Spleen (tissue), 11 donors: ENCODE measurements around the gene CLEC17A. TPM values are rescaled to one million over a fixed set of nuclear protein-coding genes. Genes with fewer than 3 reads are reported as not detected.
A peak's percentile ranks its signal among the peaks of the same experiment; 100 is the strongest.
"Not testable (repeated sequence)": the region's sequence is repeated elsewhere in the genome, so short reads cannot be mapped to it uniquely, and the experiment has no call there.

ENCODE experiments used
- DNase-seq: peaks from one replicate; pipeline ENCODE4 v3.0.0-alpha.2; 2020
- H3K27ac ChIP-seq, 8 donors: fragments of 200-600 bp; sonication (generic) in 7 of 8; 1 replicate in 4 of 8; 2 replicates in 4 of 8; pipeline versions ENCODE4 v1.5.0 to v1.8.0; 2016 to 2021; ENCODE audit warnings: inconsistent platforms in 4 of 8, mild to moderate bottlenecking in 4 of 8, moderate library complexity in 1 of 8
- H3K27me3 ChIP-seq, 7 donors: fragments of 200-600 bp; sonication (generic) in 6 of 7; replicated peaks in 1 of 7; 1 replicate in 4 of 7; 2 replicates in 3 of 7; pipeline versions ENCODE4 v1.5.0 to v1.8.0; 2016 to 2021; ENCODE audit warnings: inconsistent platforms in 3 of 7, mild to moderate bottlenecking in 1 of 7
- H3K36me3 ChIP-seq, 6 donors: fragments of 200-600 bp; sonication (generic) in 5 of 6; 1 replicate in 4 of 6; 2 replicates in 2 of 6; pipeline versions ENCODE4 v1.5.0 to v1.8.0; 2016 to 2021; ENCODE audit warnings: inconsistent platforms in 2 of 6
- H3K4me1 ChIP-seq, 6 donors: fragments of 200-600 bp; sonication (generic) in 5 of 6; 1 replicate in 3 of 6; 2 replicates in 3 of 6; pipeline versions ENCODE4 v1.5.0 to v1.8.0; 2016 to 2021; ENCODE audit warnings: inconsistent platforms in 3 of 6
- H3K4me3 ChIP-seq, 8 donors: fragments of 200-600 bp; sonication (generic) in 7 of 8; 1 replicate in 4 of 8; 2 replicates in 4 of 8; pipeline versions ENCODE4 v1.5.0 to v1.8.0; 2016 to 2021; ENCODE audit warnings: inconsistent platforms in 4 of 8, mild to moderate bottlenecking in 4 of 8, moderate library complexity in 2 of 8
- H3K9me3 ChIP-seq, 8 donors: fragments of 200-600 bp; sonication (generic) in 7 of 8; 1 replicate in 4 of 8; 2 replicates in 4 of 8; pipeline versions ENCODE4 v1.5.0 to v1.8.0; 2016 to 2021; ENCODE audit warnings: inconsistent platforms in 4 of 8
- POLR2A ChIP-seq, 3 donors: fragments of 450-650 bp; IDR thresholded peaks; one replicate each; pipeline ENCODE4 v1.5.1; 2017; ENCODE audit warnings: antibody characterized with exemption in 3 of 3, mild to moderate bottlenecking in 1 of 3
- POLR2AphosphoS5 ChIP-seq, 3 donors: sonication (generic); formaldehyde crosslinking; IDR thresholded peaks; one replicate each; pipeline ENCODE4 v1.5.1; 2017; ENCODE audit warnings: antibody characterized with exemption in 3 of 3
- WGBS, 5 donors: extraction: QIAGEN DNeasy Blood & Tissue Kit in 3 of 5; methylation state at CpG; one replicate each; pipeline versions ENCODE4 v1.1.5 to v1.1.7; 2013 to 2018; 5-methylcytosine and 5-hydroxymethylcytosine counted together
- intact Hi-C: fragments of 100-400 bp; cut with DNase I; formaldehyde crosslinking; loops from one replicate; pipeline ENCODE4 v1.15.0; 2023; ENCODE audit warnings: low total_unique reads
- polyA plus RNA-seq, 3 donors: library from polyadenylated mRNA; stranded (reverse); fragments of 200-250 nt; gene quantifications; one replicate each; pipeline ENCODE4 v1.2.1, GENCODE V29; 2013
- total RNA-seq, 7 donors: library from RNA; depleted of rRNA in 3 of 7; stranded (reverse); fragments of >200 nt in 3 of 7; fragmentation: NEBNext Ultra II Directional in 4 of 7; extraction: Animal tissue kit (Norgen Biotek cat#: 25700) in 4 of 7; gene quantifications; one replicate each; pipeline versions ENCODE4 v1.1.0 to v1.2.1, GENCODE V29; 2016 to 2021
- TF ChIP-seq, protein P1 (sequence below), 11 experiments: fragments of 200-600 bp in 7 of 11; fragments of 450-650 bp in 4 of 11; sonication (generic) in 4 of 11; IDR thresholded peaks in 8 of 11; conservative IDR thresholded peaks in 3 of 11; 1 replicate in 7 of 11; 2 replicates in 4 of 11; pipeline versions ENCODE4 v1.4.0 to v1.8.0; 2016 to 2021; ENCODE audit warnings: antibody characterized with exemption in 11 of 11, inconsistent platforms in 4 of 11, mild to moderate bottlenecking in 1 of 11
- donor health status: healthy with polysubstance abuse.
- donor health status: DM: no; HTN: no; CAD: no; lungs with moderate emphysema.
- donor health status: DM: no; HTN: no; CAD: no.
- donor health status: Bipolar disorder and iron deficiency.
- donor health status: healthy.
- donor health status: DM: no; HTN: no; CAD: no.
- donor health status: DM: yes; HTN: yes; CAD: no.

The CLEC17A gene
- total and polyA plus RNA-seq, 10 donors: 17.9 to 47.6 (median 23.4) TPM

DNA sequence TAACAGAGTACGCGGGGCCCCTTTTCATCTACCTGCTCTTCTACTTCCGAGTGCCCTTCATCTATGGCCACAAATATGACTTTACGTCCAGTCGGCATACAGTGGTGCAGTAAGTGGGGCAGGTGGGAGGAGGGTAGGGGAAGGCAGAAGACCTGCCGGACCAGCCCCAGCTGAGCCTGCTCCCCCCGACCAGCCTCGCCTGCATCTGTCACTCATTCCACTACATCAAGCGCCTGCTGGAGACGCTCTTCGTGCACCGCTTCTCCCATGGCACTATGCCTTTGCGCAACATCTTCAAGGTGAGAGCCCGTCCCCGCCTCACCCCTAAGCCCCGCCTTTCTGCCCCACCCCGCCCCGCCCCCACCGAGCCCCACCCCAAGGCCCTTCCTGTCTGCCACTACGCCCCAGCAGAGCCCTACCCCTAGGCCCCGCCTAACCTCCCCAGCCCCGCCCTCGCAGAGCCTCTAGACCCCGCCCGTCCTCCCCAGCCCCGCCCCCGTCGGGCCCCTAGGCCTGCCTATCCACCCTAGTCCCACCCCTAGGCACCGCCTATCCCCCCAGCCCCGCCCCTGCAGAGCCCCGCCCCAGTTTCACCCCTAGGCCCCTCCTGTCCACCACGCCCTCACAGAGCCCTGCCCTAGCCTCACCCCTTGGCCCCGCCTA, 18.8 kb upstream of the CLEC17A start:
- Histone ChIP-seq H3K4me1 (peaks cover 7 to 71% (median 42%) of the 10 kb centered on the region in 6 donors), H3K36me3 (peaks cover 0 to 75% (median 32%) of the 10 kb centered on the region in 6 donors), H3K27ac (peak overlapping the region in 1 of 8 donors; percentile 33), H3K9me3 (no peaks in the 10 kb centered on the region), H3K27me3 (no peaks in the 10 kb centered on the region), H3K4me3 (no peak overlapping the region)
- intact Hi-C loops: no loop called here
- 75 to 87% (median 81%) methylated on average over 18 to 33 of the region's 33 CpGs for WGBS, 5 donors
- TF ChIP-seq POLR2AphosphoS5 (IDR thresholded peaks at IDR 0.05): no peak
- TF ChIP-seq POLR2A (IDR thresholded peaks at IDR 0.05): no peak
- TF ChIP-seq, protein P1, sequence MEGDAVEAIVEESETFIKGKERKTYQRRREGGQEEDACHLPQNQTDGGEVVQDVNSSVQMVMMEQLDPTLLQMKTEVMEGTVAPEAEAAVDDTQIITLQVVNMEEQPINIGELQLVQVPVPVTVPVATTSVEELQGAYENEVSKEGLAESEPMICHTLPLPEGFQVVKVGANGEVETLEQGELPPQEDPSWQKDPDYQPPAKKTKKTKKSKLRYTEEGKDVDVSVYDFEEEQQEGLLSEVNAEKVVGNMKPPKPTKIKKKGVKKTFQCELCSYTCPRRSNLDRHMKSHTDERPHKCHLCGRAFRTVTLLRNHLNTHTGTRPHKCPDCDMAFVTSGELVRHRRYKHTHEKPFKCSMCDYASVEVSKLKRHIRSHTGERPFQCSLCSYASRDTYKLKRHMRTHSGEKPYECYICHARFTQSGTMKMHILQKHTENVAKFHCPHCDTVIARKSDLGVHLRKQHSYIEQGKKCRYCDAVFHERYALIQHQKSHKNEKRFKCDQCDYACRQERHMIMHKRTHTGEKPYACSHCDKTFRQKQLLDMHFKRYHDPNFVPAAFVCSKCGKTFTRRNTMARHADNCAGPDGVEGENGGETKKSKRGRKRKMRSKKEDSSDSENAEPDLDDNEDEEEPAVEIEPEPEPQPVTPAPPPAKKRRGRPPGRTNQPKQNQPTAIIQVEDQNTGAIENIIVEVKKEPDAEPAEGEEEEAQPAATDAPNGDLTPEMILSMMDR (IDR thresholded peaks at IDR 0.05 in 8 of 11, conservative IDR thresholded peaks at IDR 0.05 in 3 of 11): no peak
- DNase-seq: no peak

DNA sequence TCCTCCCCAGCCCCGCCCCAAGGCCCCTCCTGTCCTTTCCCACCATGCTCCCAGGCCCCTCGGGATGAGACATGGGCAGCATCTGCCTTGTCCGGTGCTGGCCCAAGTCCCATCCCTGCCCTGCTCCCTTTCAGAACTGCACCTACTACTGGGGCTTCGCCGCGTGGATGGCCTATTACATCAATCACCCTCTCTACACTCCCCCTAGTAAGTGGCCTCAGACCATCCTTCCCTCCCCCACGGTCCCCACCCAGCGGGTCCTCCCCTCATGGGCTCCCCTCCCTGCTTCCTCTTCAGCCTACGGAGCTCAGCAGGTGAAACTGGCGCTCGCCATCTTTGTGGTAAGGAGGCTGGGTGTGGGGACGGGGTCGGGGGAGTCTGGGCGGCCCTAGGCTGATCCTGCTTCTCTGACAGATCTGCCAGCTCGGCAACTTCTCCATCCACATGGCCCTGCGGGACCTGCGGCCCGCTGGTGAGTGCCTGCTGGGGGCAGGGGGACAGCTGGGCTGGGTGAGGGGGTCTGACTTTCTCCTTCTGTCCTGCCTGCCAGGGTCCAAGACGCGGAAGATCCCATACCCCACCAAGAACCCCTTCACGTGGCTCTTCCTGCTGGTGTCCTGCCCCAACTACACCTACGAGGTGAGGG, 18.1 kb upstream of the CLEC17A start:
- H3K27me3 ChIP-seq, DNase-seq, H3K4me3 ChIP-seq, H3K9me3 ChIP-seq, intact Hi-C loops: not testable (repeated sequence)
- TF ChIP-seq POLR2AphosphoS5 (IDR thresholded peaks at IDR 0.05): peak in 1 of 3 donors; percentile 4
- 72 to 77% (median 76%) methylated on average over 21 to 22 of the region's 22 CpGs for WGBS, 5 donors
- Histone ChIP-seq H3K36me3 (peaks cover 0 to 82% (median 32%) of the 10 kb centered on the region in 6 donors), H3K27ac (peak overlapping the region in 3 of 8 donors; percentile 1 to 33 (median 5)), H3K4me1 (peaks cover 7 to 71% (median 42%) of the 10 kb centered on the region in 6 donors)

DNA sequence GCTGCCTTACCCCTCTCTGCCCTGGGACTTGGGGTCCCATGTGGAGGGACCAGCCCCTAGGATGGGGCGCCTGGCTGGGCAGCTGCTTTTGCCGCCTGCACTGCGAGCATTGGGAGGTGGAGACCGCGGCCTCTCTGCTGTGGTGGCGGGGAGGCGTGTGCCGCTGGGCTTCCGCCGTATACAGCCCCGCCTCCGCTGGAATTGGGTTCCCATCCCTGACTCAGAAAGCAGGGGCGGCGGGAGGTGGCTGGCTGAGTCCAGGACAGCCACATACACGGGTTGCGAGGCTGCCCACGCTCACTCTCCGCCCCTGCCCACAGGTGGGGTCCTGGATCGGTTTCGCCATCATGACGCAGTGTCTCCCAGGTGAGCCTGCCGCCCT, 17.6 kb upstream of the CLEC17A start:
- Histone ChIP-seq H3K4me3 (no peak overlapping the region), H3K4me1 (peaks cover 3 to 71% (median 42%) of the 10 kb centered on the region in 6 donors), H3K9me3 (no peaks in the 10 kb centered on the region), H3K27ac (peak overlapping the region in 1 of 8 donors; percentile 5), H3K36me3 (peaks cover 0 to 78% (median 32%) of the 10 kb centered on the region in 6 donors), H3K27me3 (no peaks in the 10 kb centered on the region)
- DNase-seq: no peak
- TF ChIP-seq POLR2A (IDR thresholded peaks at IDR 0.05): no peak
- peak in 1 of 3 donors; percentile 53 for TF ChIP-seq POLR2AphosphoS5 (IDR thresholded peaks at IDR 0.05)
- intact Hi-C loops: no loop called here
- 92 to 100% (median 95%) methylated on average over 4 to 22 of the region's 22 CpGs for WGBS, 5 donors

DNA sequence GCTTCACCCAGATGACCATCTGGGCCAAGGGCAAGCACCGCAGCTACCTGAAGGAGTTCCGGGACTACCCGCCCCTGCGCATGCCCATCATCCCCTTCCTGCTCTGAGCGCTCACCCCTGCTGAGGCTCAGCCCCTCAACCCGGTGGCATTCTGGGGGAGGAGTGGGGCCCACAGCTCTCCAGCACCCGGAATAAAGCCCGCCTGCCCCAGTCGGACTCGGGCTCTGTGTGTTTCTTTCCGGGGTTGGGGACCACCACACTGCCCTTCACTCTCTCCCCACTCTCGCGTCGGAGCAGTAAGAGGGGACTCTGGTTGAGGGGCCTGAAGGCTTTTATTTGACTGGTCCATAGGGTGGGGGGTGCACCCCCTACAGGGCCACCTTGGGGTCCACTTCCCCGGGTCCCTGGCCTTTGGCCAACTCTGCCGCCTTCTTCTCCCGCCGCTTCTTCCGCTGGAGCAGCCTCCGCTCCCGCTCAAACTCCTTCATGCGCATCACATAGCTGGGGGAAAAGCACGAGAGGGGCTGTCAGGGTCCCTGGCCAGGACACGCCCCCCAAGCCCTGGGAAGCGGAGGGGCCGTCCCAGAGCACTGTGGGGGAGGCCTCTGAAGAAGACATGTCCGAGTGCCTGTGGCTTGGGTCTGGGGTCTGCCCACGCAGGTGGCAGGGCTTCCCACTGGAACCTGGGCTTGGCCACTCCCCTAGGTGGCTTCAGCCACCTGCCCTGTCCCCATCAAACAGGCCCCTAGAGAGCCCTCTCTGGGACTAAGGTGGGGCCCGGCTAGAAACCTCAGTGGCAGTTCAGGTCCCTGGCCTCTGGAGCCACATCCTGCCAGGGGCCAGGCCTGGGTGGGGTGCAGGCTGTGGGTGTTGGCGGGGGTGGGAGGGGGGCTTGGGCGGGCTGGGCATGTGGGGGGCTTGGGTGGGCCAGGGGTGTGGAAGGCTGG, 16.8 kb upstream of the CLEC17A start:
- intact Hi-C loops: no loop called here
- H3K36me3 ChIP-seq: peaks cover 0 to 78% (median 32%) of the 10 kb centered on the region in 6 donors

More for the DNA sequence above, 16.8 kb upstream of the CLEC17A start:
- Histone ChIP-seq H3K27me3 (no peaks in the 10 kb centered on the region), H3K4me1 (peaks cover 10 to 71% (median 42%) of the 10 kb centered on the region in 6 donors), H3K27ac (peak overlapping the region in 4 of 8 donors; percentile 22 to 50 (median 36)), H3K9me3 (no peaks in the 10 kb centered on the region), H3K4me3 (no peak overlapping the region)
- no peak for TF ChIP-seq POLR2AphosphoS5 (IDR thresholded peaks at IDR 0.05)
- TF ChIP-seq, protein P1 (IDR thresholded peaks at IDR 0.05 in 8 of 11, conservative IDR thresholded peaks at IDR 0.05 in 3 of 11): no peak
- no peak for TF ChIP-seq POLR2A (IDR thresholded peaks at IDR 0.05)
- WGBS, 5 donors: 86 to 92% (median 88%) methylated on average over 21 to 29 of the region's 31 CpGs
- no peak for DNase-seq
